ENCODE results near the gene CFI. TPM values are rescaled to one million over a fixed set of nuclear protein-coding genes. Genes with fewer than 3 reads are reported as not detected.

Gene CFI
- total RNA-seq, 1 experiment from 2014 or later, result 0.08 TPM

- no peak for DNase-seq (ENCODE audit: low read depth)
Observed at GRCh38 chr4:109730619-109731545, 70.9 kb downstream of the CFI start.

- peak; percentile 58 for DNase-seq (ENCODE audit: low read depth)
Observed at GRCh38 chr4:109729718-109730618, 71.8 kb downstream of the CFI start, which contains the start of gene PLA2G12A. PLA2G12A (minus strand) TSS chr4:109730070; CDS start chr4:109729809, 261 bp downstream.

- DNase-seq (ENCODE audit: low read depth), result no peak
Observed at GRCh38 chr4:109729117-109729717, 72.6 kb downstream of the CFI start.

DNA sequence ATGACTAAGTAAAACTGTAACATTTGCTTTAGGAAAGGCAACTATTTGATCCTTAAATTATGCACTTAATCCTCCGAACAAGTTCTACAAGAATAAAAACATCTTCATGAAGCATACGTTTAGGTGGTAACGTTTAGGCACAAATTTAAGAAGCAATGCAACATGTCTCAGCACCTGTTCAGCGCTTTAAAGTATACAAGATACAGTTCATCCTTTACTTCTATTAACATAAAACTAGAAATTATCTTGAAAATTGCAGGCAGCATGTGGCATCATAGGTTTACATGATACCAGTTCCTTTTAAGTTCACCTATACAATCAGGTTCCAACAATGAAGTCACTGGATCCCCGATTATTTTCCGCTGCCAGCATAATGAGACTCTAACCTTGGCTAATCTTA lies 73.4 kb downstream of the CFI start:
- DNase-seq (ENCODE audit: low read depth), result no peak

DNA sequence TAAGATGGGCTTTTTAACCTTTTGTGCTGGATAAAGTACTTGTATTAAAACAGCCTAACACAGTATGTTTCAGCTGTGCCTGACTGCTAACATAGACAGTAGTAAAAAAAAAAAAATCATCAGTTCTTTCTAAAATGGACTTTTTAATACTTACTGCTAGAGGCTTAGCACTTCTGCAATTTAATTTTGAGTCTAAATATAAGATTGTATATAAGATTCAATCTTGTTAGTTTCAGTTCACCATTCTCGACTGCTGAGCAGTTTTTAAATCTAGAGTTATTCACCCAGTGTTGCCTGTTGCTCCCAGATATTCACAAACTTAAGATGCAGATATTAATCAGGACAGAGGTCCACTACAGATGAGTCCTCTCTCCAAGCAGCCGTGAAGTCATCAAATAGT lies 78.7 kb downstream of the CFI start:
- DNase-seq (ENCODE audit: low read depth), result no peak

- no peak for DNase-seq (ENCODE audit: low read depth)
Observed at GRCh38 chr4:109722357-109722756, 79.4 kb downstream of the CFI start.

DNA sequence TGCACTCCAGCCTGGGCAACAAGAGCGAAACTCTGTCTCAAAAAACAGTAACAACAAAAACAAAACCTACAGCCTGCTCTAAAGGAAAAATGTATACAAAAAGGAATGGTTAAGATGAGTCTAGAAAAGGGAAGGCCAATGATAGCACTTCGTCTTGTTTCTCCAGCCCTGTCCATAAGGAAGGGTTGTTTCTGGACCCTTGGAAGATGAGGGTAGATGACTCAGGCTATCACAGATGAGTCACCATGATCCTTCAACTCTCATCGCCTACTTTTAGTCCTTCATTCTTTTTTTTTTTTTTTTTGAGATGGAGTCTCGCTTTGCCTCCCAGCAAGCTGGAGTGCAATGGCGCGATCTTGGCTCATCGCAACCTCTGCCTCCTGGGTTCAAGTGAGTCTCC lies 80.8 kb downstream of the CFI start:
- peak; percentile 90 for DNase-seq (ENCODE audit: low read depth)

DNA sequence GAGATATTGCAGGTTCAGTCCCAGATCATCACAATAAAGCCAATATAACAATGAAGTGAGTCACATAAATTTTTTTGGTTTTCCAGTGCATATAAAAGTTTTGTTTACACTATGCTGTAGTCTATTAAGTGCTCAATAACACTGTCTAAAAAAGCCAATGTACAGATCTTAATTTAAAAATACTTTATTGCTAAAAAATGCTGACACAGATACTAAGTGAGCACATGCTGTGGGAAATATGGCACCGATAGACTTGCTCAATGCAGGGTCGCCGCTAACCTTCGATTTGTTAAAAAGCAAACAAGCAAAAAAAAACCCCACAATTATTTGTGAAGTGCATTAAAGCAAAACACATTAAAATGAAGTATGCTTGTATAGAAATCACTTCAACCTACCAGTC lies 82.2 kb downstream of the CFI start:
- no peak for DNase-seq (ENCODE audit: low read depth)

DNA sequence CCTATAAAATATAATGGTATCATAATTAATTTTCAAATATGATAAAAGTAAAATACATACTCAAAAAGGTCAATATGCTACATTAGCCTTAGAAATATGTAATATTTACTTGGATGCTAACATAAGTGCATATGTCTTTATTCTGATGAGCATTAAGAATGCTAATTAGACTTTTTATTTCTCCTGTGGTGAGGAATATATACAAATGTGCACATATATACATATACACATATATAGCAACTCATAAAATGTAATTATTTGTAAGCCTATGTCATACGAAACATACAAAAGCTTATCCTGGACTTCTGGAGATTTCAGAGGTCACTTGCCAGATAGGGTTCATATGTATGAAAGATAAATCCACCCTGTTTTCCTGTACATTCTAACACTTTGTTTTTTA lies 83.0 kb downstream of the CFI start:
- no peak for DNase-seq (ENCODE audit: low read depth)

GRCh38 chr4:109713500-109713899 lies 88.3 kb downstream of the CFI start:
- no peak for DNase-seq (ENCODE audit: low read depth)

GRCh38 chr4:109708990-109709389 lies 92.8 kb downstream of the CFI start:
- no peak for DNase-seq (ENCODE audit: low read depth)

GRCh38 chr4:109708435-109708834 lies 93.4 kb downstream of the CFI start:
- DNase-seq (ENCODE audit: low read depth), result no peak

DNA sequence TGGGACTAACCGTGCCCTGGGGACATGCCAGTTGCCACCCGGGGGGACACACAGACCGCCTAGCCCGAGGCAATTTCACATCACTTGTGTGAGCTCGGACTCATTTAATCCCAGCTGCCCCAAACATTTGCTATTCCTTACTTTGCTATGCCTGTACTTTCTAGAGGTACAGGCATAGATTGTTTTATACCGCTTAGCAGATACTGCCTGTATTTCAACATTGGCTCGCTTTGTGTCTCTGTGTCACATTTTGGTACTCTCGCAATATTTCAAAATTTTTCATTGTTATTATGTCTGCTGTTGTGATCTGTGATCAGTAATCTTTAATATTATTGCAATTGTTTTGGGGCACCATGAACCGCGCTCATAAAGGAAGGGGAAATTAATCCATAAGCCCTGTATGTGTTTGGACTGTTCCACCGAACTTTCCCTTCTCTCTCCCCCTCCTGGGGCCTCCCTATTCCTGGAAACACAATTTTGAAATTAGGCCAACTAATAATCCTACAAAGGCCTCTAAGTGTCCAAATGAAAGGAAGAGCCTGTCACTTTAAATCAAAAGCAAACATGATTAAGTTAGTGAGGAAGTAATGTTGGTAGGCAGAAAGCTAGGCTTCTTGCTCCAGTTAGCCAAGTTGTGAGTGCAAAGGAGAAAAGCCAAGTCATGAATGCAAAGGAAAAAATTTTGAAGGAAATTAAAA lies 98.0 kb downstream of the CFI start:
- no peak for DNase-seq (ENCODE audit: low read depth)

GRCh38 chr4:109702950-109703663 lies 98.7 kb downstream of the CFI start, which contains the start of gene CASP6:
CASP6 (minus strand) TSS chr4:109703445; CDS start chr4:109703395, 50 bp downstream.
- DNase-seq (ENCODE audit: low read depth), result peak; percentile 68

GRCh38 chr4:109701566-109702410 lies 100.0 kb downstream of the CFI start:
- no peak for DNase-seq (ENCODE audit: low read depth)

DNA sequence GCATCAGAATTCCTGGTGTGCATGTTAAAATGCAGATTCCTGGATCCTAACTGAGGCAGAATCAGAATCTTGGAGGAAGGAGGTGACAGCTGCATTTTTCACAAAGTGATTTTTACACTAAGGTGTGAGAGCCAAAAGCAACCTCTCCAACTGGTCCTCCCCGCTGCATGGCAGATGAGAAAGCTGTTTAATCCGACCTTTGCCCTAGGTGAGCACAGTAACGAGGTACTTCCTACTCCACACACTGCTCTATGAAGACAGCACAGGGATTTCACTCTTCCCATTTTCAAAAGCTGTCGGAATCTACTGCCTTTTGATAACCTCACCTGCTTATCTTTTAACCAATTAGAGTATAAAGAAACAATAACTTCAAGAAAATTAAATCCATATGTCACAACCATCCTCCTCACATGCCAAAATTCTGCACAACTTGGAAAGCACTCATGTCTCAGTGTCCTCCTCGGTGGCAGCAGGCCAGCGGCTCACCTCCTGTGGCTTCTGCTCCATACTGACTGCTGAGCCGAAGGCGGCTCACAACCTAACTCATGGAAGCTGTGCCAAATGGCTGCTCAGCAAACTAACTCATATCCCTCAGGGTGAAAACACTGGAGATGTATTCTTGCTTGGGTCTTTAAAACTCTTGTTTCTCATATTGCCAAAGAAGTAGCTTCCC lies 102.1 kb downstream of the CFI start:
- DNase-seq (ENCODE audit: low read depth), result no peak

DNA sequence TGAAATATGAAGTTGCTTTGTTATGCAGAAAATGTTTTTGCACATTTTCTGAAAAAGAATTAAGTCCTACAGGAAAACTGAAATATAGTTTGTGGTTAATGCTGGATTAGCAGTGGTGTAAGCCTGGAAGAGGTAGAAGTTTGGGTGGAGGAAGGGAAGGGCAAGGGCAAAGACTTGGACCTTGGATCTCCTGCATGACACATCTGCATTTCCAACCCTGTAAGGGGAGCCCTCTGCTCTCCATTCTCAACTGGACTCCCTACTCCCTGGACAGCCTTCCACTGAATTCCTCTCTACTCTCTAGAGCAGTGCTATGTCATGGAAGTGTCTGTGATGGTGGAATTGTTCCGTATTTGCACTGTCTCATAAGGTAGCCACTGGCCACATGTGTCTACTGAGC lies 103.1 kb downstream of the CFI start:
- no peak for DNase-seq (ENCODE audit: low read depth)

GRCh38 chr4:109691411-109691920 lies 110.3 kb downstream of the CFI start:
- DNase-seq (ENCODE audit: low read depth), result no peak
